ENCODE results near the gene PRDM5. TPM values are rescaled to one million over a fixed set of nuclear protein-coding genes. Genes with fewer than 3 reads are reported as not detected.

The PRDM5 gene
- polyA plus RNA-seq, 1 donor (not counting 4 experiments of a cell fraction or from before 2014, with no cell fraction given), result 3.6 TPM

DNA sequence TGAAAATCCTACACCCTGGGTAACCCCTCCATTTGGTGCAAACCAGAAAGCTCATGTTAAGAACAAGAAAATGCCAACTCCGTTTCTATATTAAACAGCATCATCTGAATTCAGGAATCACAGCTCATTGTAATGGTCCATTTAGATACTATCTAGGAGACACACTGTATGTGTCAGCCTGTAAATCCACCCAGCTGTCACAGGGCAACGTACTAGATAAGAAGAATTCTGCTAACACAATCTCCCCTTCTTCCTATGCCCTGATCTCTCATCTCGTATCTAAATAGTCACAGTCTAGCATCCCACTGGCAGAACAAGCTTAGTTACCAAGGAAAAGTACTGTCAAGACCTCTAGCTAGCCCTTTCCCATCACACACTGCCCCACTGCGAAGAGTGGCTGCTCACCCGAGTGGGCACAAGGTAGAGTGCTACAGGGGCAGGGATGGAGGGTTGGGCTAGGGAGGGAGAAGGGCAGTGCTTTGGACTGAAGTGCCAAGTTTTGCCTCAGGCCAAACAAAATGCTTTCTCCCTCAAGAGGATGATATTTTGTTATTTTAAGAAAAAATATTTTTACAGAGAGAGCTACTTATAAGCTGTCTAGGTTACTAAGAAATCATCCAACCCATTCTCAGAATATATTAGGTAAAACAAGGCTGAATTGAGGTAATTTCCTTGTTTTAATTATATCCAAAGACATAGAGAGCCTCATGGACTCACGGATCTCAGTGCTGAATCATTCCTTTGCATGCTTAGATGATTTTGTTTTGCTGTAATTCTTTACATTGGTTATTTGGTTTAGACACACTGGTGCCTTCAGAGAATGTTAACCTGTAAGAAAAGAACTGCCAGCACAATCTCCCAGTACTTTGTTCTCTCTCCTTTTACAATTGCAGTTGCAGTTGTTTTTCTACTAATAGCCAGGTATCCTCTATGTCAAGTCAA, 196.6 kb downstream of the PRDM5 start:
- DNase-seq (ENCODE audit: low read depth, low spot score) (no peak), FAIRE-seq (no peak)
- no peaks in the 10 kb centered on the region for H3K9me3 ChIP-seq (ENCODE audit: control insufficient read depth, low read depth, low read length)
- no peaks in the 10 kb centered on the region for H3K79me2 ChIP-seq (ENCODE audit: control insufficient read depth, insufficient read depth, low read length)
- dilution Hi-C loops (cut with MboI; ENCODE audit: extremely low pct_ligation_motif_present, low sequenced_read_pairs), result no loop called here
- H2AFZ ChIP-seq (ENCODE audit: control insufficient read depth, low read length), result no peak overlapping the region
- no peaks in the 10 kb centered on the region for H3K27me3 ChIP-seq (ENCODE audit: control insufficient read depth, extremely low read depth, insufficient read depth, low read length)
- TF ChIP-seq, protein P1, sequence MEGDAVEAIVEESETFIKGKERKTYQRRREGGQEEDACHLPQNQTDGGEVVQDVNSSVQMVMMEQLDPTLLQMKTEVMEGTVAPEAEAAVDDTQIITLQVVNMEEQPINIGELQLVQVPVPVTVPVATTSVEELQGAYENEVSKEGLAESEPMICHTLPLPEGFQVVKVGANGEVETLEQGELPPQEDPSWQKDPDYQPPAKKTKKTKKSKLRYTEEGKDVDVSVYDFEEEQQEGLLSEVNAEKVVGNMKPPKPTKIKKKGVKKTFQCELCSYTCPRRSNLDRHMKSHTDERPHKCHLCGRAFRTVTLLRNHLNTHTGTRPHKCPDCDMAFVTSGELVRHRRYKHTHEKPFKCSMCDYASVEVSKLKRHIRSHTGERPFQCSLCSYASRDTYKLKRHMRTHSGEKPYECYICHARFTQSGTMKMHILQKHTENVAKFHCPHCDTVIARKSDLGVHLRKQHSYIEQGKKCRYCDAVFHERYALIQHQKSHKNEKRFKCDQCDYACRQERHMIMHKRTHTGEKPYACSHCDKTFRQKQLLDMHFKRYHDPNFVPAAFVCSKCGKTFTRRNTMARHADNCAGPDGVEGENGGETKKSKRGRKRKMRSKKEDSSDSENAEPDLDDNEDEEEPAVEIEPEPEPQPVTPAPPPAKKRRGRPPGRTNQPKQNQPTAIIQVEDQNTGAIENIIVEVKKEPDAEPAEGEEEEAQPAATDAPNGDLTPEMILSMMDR (optimal IDR thresholded peaks at IDR 0.05 in 1 of 3, IDR thresholded peaks at IDR 0.05 in 1 of 3, conservative IDR thresholded peaks at IDR 0.05 in 1 of 3; ENCODE audit: extremely low read depth in 1 of 3, insufficient read depth in 2 of 3, low read length in 3 of 3), result no peak
- TF ChIP-seq EZH2 (IDR thresholded peaks at IDR 0.05; ENCODE audit: low read length), result no peak
- H3K9ac ChIP-seq (ENCODE audit: control insufficient read depth, extremely low read depth, insufficient read depth, low read length), result no peak overlapping the region
- no peaks in the 10 kb centered on the region for H4K20me1 ChIP-seq (ENCODE audit: control insufficient read depth, extremely low read depth, insufficient read depth, low read length)
- no peak overlapping the region for H3K4me2 ChIP-seq (ENCODE audit: control insufficient read depth, extremely low read depth, insufficient read depth, low read depth, low read length)
- H3K27ac ChIP-seq (ENCODE audit: control insufficient read depth, insufficient read depth, low read length), result no peak overlapping the region
- no peaks in the 10 kb centered on the region for H3K9me1 ChIP-seq (ENCODE audit: control insufficient read depth, extremely low read depth, insufficient read depth, low read length)
- H3K4me3 ChIP-seq (ENCODE audit: control insufficient read depth in 2 of 3, extremely low read depth in 1 of 3, insufficient read depth in 2 of 3, low read depth in 1 of 3, low read length in 3 of 3), result no peak overlapping the region
- no peaks in the 10 kb centered on the region for H3K4me1 ChIP-seq (ENCODE audit: control insufficient read depth, extremely low read depth, insufficient read depth, low read length)
- no peaks in the 10 kb centered on the region for H3K36me3 ChIP-seq (ENCODE audit: control insufficient read depth in 2 of 2, extremely low read depth in 1 of 2, insufficient read depth in 2 of 2, low read length in 2 of 2)

- Histone ChIP-seq H2AFZ (ENCODE audit: control insufficient read depth, low read length) (no peak overlapping the region), H3K9me1 (ENCODE audit: control insufficient read depth, extremely low read depth, insufficient read depth, low read length) (no peaks in the 10 kb centered on the region), H3K79me2 (ENCODE audit: control insufficient read depth, insufficient read depth, low read length) (no peaks in the 10 kb centered on the region), H3K9ac (ENCODE audit: control insufficient read depth, extremely low read depth, insufficient read depth, low read length) (no peak overlapping the region), H3K9me3 (ENCODE audit: control insufficient read depth, low read depth, low read length) (no peaks in the 10 kb centered on the region), H3K36me3 (ENCODE audit: control insufficient read depth in 2 of 2, extremely low read depth in 1 of 2, insufficient read depth in 2 of 2, low read length in 2 of 2) (no peaks in the 10 kb centered on the region), H3K4me1 (ENCODE audit: control insufficient read depth, extremely low read depth, insufficient read depth, low read length) (no peaks in the 10 kb centered on the region), H3K27me3 (ENCODE audit: control insufficient read depth, extremely low read depth, insufficient read depth, low read length) (no peaks in the 10 kb centered on the region), H3K4me3 (ENCODE audit: control insufficient read depth in 2 of 3, extremely low read depth in 1 of 3, insufficient read depth in 2 of 3, low read depth in 1 of 3, low read length in 3 of 3) (no peak overlapping the region), H3K27ac (ENCODE audit: control insufficient read depth, insufficient read depth, low read length) (no peak overlapping the region), H4K20me1 (ENCODE audit: control insufficient read depth, extremely low read depth, insufficient read depth, low read length) (no peaks in the 10 kb centered on the region), H3K4me2 (ENCODE audit: control insufficient read depth, extremely low read depth, insufficient read depth, low read depth, low read length) (no peak overlapping the region)
- FAIRE-seq (no peak), DNase-seq (ENCODE audit: low read depth, low spot score) (no peak)
- dilution Hi-C loops (cut with MboI; ENCODE audit: extremely low pct_ligation_motif_present, low sequenced_read_pairs), result no loop called here
- TF ChIP-seq, protein P1 (optimal IDR thresholded peaks at IDR 0.05 in 1 of 3, IDR thresholded peaks at IDR 0.05 in 1 of 3, conservative IDR thresholded peaks at IDR 0.05 in 1 of 3; ENCODE audit: extremely low read depth in 1 of 3, insufficient read depth in 2 of 3, low read length in 3 of 3), result no peak
- TF ChIP-seq EZH2 (IDR thresholded peaks at IDR 0.05; ENCODE audit: low read length), result no peak
These were observed 197.9 kb downstream of the PRDM5 start for GRCh38 chr4:120724656-120725055.

Data from keratinocyte (primary cell).